Sigmoid colon (tissue), 4 donors: ENCODE results near the gene ATP9A.

Experiments used
- CTCF ChIP-seq, 4 experiments: fragments of 450-650 bp in 3 of 4; fragments of 200-600 bp in 1 of 4; IDR thresholded peaks; one replicate each; pipeline ENCODE4 v1.5.1; 2016 to 2019; ENCODE audit warnings: antibody characterized with exemption in 4 of 4, mild to moderate bottlenecking in 3 of 4, moderate library complexity in 2 of 4
- POLR2A ChIP-seq, 2 donors: fragments of 450-650 bp; IDR thresholded peaks; one replicate each; pipeline ENCODE4 v1.6.1; 2016; ENCODE audit warnings: antibody characterized with exemption in 2 of 2, mild to moderate bottlenecking in 2 of 2, moderate library complexity in 2 of 2
- POLR2AphosphoS5 ChIP-seq, 4 donors: sonication (generic); formaldehyde crosslinking; IDR thresholded peaks; one replicate each; pipeline ENCODE4 v1.6.1; 2017; ENCODE audit warnings: antibody characterized with exemption in 4 of 4

GRCh38 chr20:51800060-51800871, 32.1 kb upstream of the ATP9A start:
- TF ChIP-seq POLR2A (IDR thresholded peaks at IDR 0.05) (no peak), POLR2AphosphoS5 (IDR thresholded peaks at IDR 0.05) (no peak), CTCF (IDR thresholded peaks at IDR 0.05) (peak; percentile 23 to 60 (median 48))
